ENCODE data around the gene SARS1. TPM values are rescaled to one million over a fixed set of nuclear protein-coding genes. Genes with fewer than 3 reads are reported as not detected.

SARS1 gene
- total and polyA plus RNA-seq, 2 of the 13 experiments (the other 11 are each of a cell fraction or from before 2014, with no cell fraction given), result 103 to 134 TPM

- TF ChIP-seq ZNF687 (CRISPR knock-in tag; IDR thresholded peaks at IDR 0.05) (peak; percentile 91), YEATS2 (CRISPR knock-in tag; IDR thresholded peaks at IDR 0.05; ENCODE audit: borderline replicate concordance) (no peak), TAF1 (CRISPR knock-in tag; IDR thresholded peaks at IDR 0.05) (no peak), DR1 (CRISPR knock-in tag; IDR thresholded peaks at IDR 0.05) (peak; percentile 23; the same call in 1 of the 2 replicates), ZNF20 (CRISPR knock-in tag; IDR thresholded peaks at IDR 0.05) (no peak), SOX5 (CRISPR knock-in tag; IDR thresholded peaks at IDR 0.05; ENCODE audit: borderline replicate concordance) (peak; percentile 25; the same call in 1 of the 2 replicates), MED1 (CRISPR knock-in tag; IDR thresholded peaks at IDR 0.05) (peak; percentile 60), ZNF761 (CRISPR knock-in tag; conservative IDR thresholded peaks at IDR 0.05) (peak; percentile 81), ZNF205 (CRISPR knock-in tag; IDR thresholded peaks at IDR 0.05) (no peak), ZNF138 (CRISPR knock-in tag; IDR thresholded peaks at IDR 0.05; ENCODE audit: low read depth) (0 out of 2 replicates have a peak, but pooled peaks have one; percentile 40), GFI1 (CRISPR knock-in tag; IDR thresholded peaks at IDR 0.05; ENCODE audit: borderline replicate concordance) (peak; percentile 53; the same call in 1 of the 2 replicates), NCOA1 (CRISPR knock-in tag; IDR thresholded peaks at IDR 0.05) (peak; percentile 36; the same call in 1 of the 2 replicates), ZNF263 (CRISPR knock-in tag; IDR thresholded peaks at IDR 0.05) (0 out of 2 replicates have a peak, but pooled peaks have one; percentile 54), ZNF543 (CRISPR knock-in tag; IDR thresholded peaks at IDR 0.05) (0 out of 2 replicates have a peak, but pooled peaks have one; percentile 64), REST (IDR thresholded peaks at IDR 0.05; ENCODE audit: borderline replicate concordance in 1 of 2, low read depth in 1 of 2, low read length in 2 of 2) (no peak), NONO (IDR thresholded peaks at IDR 0.05) (no peak), NONO (CRISPR knock-in tag; conservative IDR thresholded peaks at IDR 0.05) (peak; percentile 65; the same call in 1 of the 2 replicates), GATAD2A (CRISPR knock-in tag; IDR thresholded peaks at IDR 0.05) (peak; percentile 38; the same call in 1 of the 2 replicates), THAP9 (CRISPR knock-in tag; IDR thresholded peaks at IDR 0.05; ENCODE audit: borderline replicate concordance) (0 out of 2 replicates have a peak, but pooled peaks have one; percentile 29)
Measured at GRCh38 chr1:109253803-109254620, 40.3 kb downstream of the SARS1 start (continued).

Measured in HepG2 (cell line).